Fibroblast of lung (primary cell): ENCODE results near the gene DDR2.

ENCODE experiments used
- CTCF ChIP-seq, 2 donors: IDR thresholded peaks in 1 of 2; conservative IDR thresholded peaks in 1 of 2; 1 replicate in 1 of 2; 2 replicates in 1 of 2; pipeline ENCODE4 v1.5.1; 2011 to 2012; ENCODE audit warnings: low read length in 2 of 2, control low read depth in 1 of 2, inconsistent platforms in 1 of 2, low read depth in 1 of 2, mild to moderate bottlenecking in 1 of 2
- EZH2 ChIP-seq: IDR thresholded peaks from 2 replicates; pipeline ENCODE4 v1.5.1; 2012; ENCODE audit warnings: low read length, control low read depth, mild to moderate bottlenecking; ENCODE audit errors: missing control alignments

GRCh38 chr1:162619076-162619475, 13.2 kb upstream of the DDR2 start:
- no peak for TF ChIP-seq CTCF (conservative IDR thresholded peaks at IDR 0.05 in 1 of 2, IDR thresholded peaks at IDR 0.05 in 1 of 2; ENCODE audit: low read depth in 1 of 2, low read length in 2 of 2)
- no peak for TF ChIP-seq EZH2
